ENCODE measurements around the gene CDC26. TPM values are rescaled to one million over a fixed set of nuclear protein-coding genes. Genes with fewer than 3 reads are reported as not detected.

Gene CDC26
- total and polyA plus RNA-seq, 2 donors = 25.5 to 35.2 TPM

- DNase-seq (ENCODE audit: extremely low spot score) = peak; percentile 95
- H3K36me3 ChIP-seq (ENCODE audit: insufficient read depth) = no peaks in the 10 kb centered on the region
- H3K27ac ChIP-seq (ENCODE audit: low read depth) = peak within 1 kb of the TSS; percentile 80
- no peaks in the 10 kb centered on the region for H3K4me1 ChIP-seq (ENCODE audit: insufficient read depth)
- peak within 1 kb of the TSS; percentile 64 for H3K4me3 ChIP-seq (ENCODE audit: low read depth, low read length)
- WGBS = under 1% methylated on average over 65 of the region's 65 CpGs
Observed at GRCh38 chr9:113221003-113221799, 54.2 kb downstream of the CDC26 start, which contains the start of the genes FKBP15 and SLC31A1. Gene FKBP15, minus strand, starts transcription at chr9:113221277. Its CDS starts 34 bp downstream, at chr9:113221243. Gene SLC31A1, plus strand, starts transcription at chr9:113221544. Its CDS starts 34,605 bp downstream, at chr9:113256149.

- Histone ChIP-seq H3K27ac (ENCODE audit: low read depth) (peak overlapping the region; percentile 80), H3K4me3 (ENCODE audit: low read depth, low read length) (peak overlapping the region; percentile 64), H3K4me1 (ENCODE audit: insufficient read depth) (no peaks in the 10 kb centered on the region), H3K36me3 (ENCODE audit: insufficient read depth) (no peaks in the 10 kb centered on the region)
- 7% methylated on average over 11 of the region's 11 CpGs for WGBS
- no peak for DNase-seq (ENCODE audit: extremely low spot score)
Observed at GRCh38 chr9:113220467-113221002, 54.8 kb downstream of the CDC26 start.

GRCh38 chr9:113219969-113220368 lies 55.4 kb downstream of the CDC26 start:
- H3K4me1 ChIP-seq (ENCODE audit: insufficient read depth) = no peaks in the 10 kb centered on the region
- H3K27ac ChIP-seq (ENCODE audit: low read depth) = no peak overlapping the region
- no peaks in the 10 kb centered on the region for H3K36me3 ChIP-seq (ENCODE audit: insufficient read depth)
- H3K4me3 ChIP-seq (ENCODE audit: low read depth, low read length) = peak overlapping the region; percentile 64
- WGBS = 34% methylated on average over 1 of the region's 1 CpG
- no peak for DNase-seq (ENCODE audit: extremely low spot score)

GRCh38 chr9:113219186-113219936 lies 56.0 kb downstream of the CDC26 start:
- Histone ChIP-seq H3K36me3 (ENCODE audit: insufficient read depth) (no peaks in the 10 kb centered on the region), H3K4me1 (ENCODE audit: insufficient read depth) (no peaks in the 10 kb centered on the region), H3K27ac (ENCODE audit: low read depth) (no peak overlapping the region), H3K4me3 (ENCODE audit: low read depth, low read length) (no peak overlapping the region)
- WGBS = 72% methylated on average over 3 of the region's 3 CpGs
- DNase-seq (ENCODE audit: extremely low spot score) = no peak

Other genes starting within 250 kb of the CDC26 start
- gene ZFP37, start 218.8 kb downstream of the CDC26 start, total RNA-seq = 12.7 TPM
- gene ZFP37, start 218.8 kb downstream of the CDC26 start, polyA plus RNA-seq = 3.7 TPM
- gene SLC31A2, start 124.6 kb downstream of the CDC26 start, total RNA-seq = 5.1 TPM
- gene SLC31A2, start 124.6 kb downstream of the CDC26 start, polyA plus RNA-seq = 11.4 TPM
- gene FKBP15, start 54.3 kb downstream of the CDC26 start, total RNA-seq = 33.6 TPM
- 18.2 TPM for gene FKBP15, start 54.3 kb downstream of the CDC26 start, polyA plus RNA-seq
- gene SLC31A1, start 54.0 kb downstream of the CDC26 start, total RNA-seq = 19.5 TPM
- gene SLC31A1, start 54.0 kb downstream of the CDC26 start, polyA plus RNA-seq = 10.1 TPM
- 23.4 TPM for gene PRPF4, start 86 bp upstream of the CDC26 start, total RNA-seq
- gene PRPF4, start 86 bp upstream of the CDC26 start, polyA plus RNA-seq = 14.4 TPM
- gene RNF183, start 27.8 kb upstream of the CDC26 start, total RNA-seq = 0.26 TPM
- 0.15 TPM for gene RNF183, start 27.8 kb upstream of the CDC26 start, polyA plus RNA-seq
- gene WDR31, start 64.7 kb upstream of the CDC26 start, total RNA-seq = 1.7 TPM
- gene WDR31, start 64.7 kb upstream of the CDC26 start, polyA plus RNA-seq = 2.6 TPM
- gene BSPRY, start 74.0 kb upstream of the CDC26 start, total RNA-seq = 1.2 TPM
- gene BSPRY, start 74.0 kb upstream of the CDC26 start, polyA plus RNA-seq = 2.4 TPM
- gene HDHD3, start 101.4 kb upstream of the CDC26 start, total RNA-seq = 5.1 TPM
- 32.2 TPM for gene HDHD3, start 101.4 kb upstream of the CDC26 start, polyA plus RNA-seq
- 16.6 TPM for gene ALAD, start 125.7 kb upstream of the CDC26 start, total RNA-seq
- 55.4 TPM for gene ALAD, start 125.7 kb upstream of the CDC26 start, polyA plus RNA-seq
- gene POLE3, start 135.1 kb upstream of the CDC26 start, total RNA-seq = 34.8 TPM
- 50.4 TPM for gene POLE3, start 135.1 kb upstream of the CDC26 start, polyA plus RNA-seq
- 0.74 TPM for gene C9orf43, start 135.2 kb upstream of the CDC26 start, total RNA-seq
- 0.14 TPM for gene C9orf43, start 135.2 kb upstream of the CDC26 start, polyA plus RNA-seq
- gene RGS3, start 188.2 kb upstream of the CDC26 start, total RNA-seq = 52.4 TPM
- 28.5 TPM for gene RGS3, start 188.2 kb upstream of the CDC26 start, polyA plus RNA-seq

All from urinary bladder (tissue), 4 donors.